Prostate gland (tissue), 2 donors: ENCODE results near the gene DNTT. TPM values are rescaled to one million over a fixed set of nuclear protein-coding genes. Genes with fewer than 3 reads are reported as not detected.

Source experiments
- DNase-seq: peaks from one replicate; pipeline ENCODE4 v3.0.0-alpha.2; 2019; ENCODE audit warnings: low spot score
- H3K27ac ChIP-seq, 2 donors: fragments of 200-600 bp; sonication (generic); 2 replicates each; pipeline ENCODE4 v1.5.1; 2017 to 2019
- H3K27me3 ChIP-seq: fragments of 200-600 bp; sonication (generic); replicated peaks from 2 replicates; pipeline ENCODE4 v1.5.1; 2019; ENCODE audit not compliant: insufficient read depth
- H3K36me3 ChIP-seq, 2 donors: fragments of 200-600 bp; sonication (generic); 1 replicate in 1 of 2; 2 replicates in 1 of 2; pipeline versions ENCODE4 v1.5.1 to v1.8.1; 2017 to 2019
- H3K4me1 ChIP-seq: fragments of 200-600 bp; sonication (generic); replicated peaks from 2 replicates; pipeline ENCODE4 v1.5.1; 2019
- H3K4me3 ChIP-seq, 2 donors: fragments of 200-600 bp; sonication (generic); 2 replicates each; pipeline ENCODE4 v1.5.1; 2017 to 2019
- H3K9me3 ChIP-seq: fragments of 200-600 bp; sonication (generic); 2 replicates; pipeline ENCODE4 v1.5.1; 2017
- POLR2A ChIP-seq: fragments of 450-650 bp; IDR thresholded peaks from one replicate; pipeline ENCODE4 v1.6.1; 2016; ENCODE audit warnings: antibody characterized with exemption, mild to moderate bottlenecking
- POLR2AphosphoS5 ChIP-seq: sonication (generic); formaldehyde crosslinking; IDR thresholded peaks from one replicate; pipeline ENCODE4 v1.6.1; 2017; ENCODE audit warnings: antibody characterized with exemption
- WGBS: methylation state at CpG from one replicate; pipeline ENCODE4 v1.1.5; 2018; 5-methylcytosine and 5-hydroxymethylcytosine counted together
- intact Hi-C: fragments of 100-400 bp; cut with DNase I; formaldehyde crosslinking; loops from one replicate; pipeline ENCODE4 v1.14.2; 2022
- total RNA-seq, 2 donors: library from RNA; depleted of rRNA; stranded (reverse); fragments of >200 nt; gene quantifications; one replicate each; pipeline ENCODE4 v1.1.0, GENCODE V29; 2016
- TF ChIP-seq, protein P1 (sequence below), 4 experiments: fragments of 200-600 bp in 2 of 4; fragments of 450-650 bp in 2 of 4; sonication (generic) in 2 of 4; IDR thresholded peaks; 1 replicate in 3 of 4; 2 replicates in 1 of 4; pipeline ENCODE4 v1.5.1; 2016 to 2019; ENCODE audit warnings: antibody characterized with exemption in 4 of 4, mild to moderate bottlenecking in 2 of 4, moderate library complexity in 2 of 4

The DNTT gene
- total RNA-seq, 2 donors from 2014 or later = not detected

- DNase-seq = no peak
- no peaks in the 10 kb centered on the region for H3K36me3 ChIP-seq
- H3K4me1 ChIP-seq = no peaks in the 10 kb centered on the region
- no peaks in the 10 kb centered on the region for H3K27me3 ChIP-seq
- no peak for TF ChIP-seq POLR2A
- TF ChIP-seq, protein P1, sequence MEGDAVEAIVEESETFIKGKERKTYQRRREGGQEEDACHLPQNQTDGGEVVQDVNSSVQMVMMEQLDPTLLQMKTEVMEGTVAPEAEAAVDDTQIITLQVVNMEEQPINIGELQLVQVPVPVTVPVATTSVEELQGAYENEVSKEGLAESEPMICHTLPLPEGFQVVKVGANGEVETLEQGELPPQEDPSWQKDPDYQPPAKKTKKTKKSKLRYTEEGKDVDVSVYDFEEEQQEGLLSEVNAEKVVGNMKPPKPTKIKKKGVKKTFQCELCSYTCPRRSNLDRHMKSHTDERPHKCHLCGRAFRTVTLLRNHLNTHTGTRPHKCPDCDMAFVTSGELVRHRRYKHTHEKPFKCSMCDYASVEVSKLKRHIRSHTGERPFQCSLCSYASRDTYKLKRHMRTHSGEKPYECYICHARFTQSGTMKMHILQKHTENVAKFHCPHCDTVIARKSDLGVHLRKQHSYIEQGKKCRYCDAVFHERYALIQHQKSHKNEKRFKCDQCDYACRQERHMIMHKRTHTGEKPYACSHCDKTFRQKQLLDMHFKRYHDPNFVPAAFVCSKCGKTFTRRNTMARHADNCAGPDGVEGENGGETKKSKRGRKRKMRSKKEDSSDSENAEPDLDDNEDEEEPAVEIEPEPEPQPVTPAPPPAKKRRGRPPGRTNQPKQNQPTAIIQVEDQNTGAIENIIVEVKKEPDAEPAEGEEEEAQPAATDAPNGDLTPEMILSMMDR (IDR thresholded peaks at IDR 0.05) = no peak
- no peak for TF ChIP-seq POLR2AphosphoS5
- intact Hi-C loops = no loop called here
- no peak overlapping the region for H3K4me3 ChIP-seq
- no peak overlapping the region for H3K27ac ChIP-seq
- H3K9me3 ChIP-seq = no peaks in the 10 kb centered on the region
Observed at GRCh38 chr10:96352027-96352426, 47.8 kb downstream of the DNTT start.

GRCh38 chr10:96352582-96352981 is 48.3 kb downstream of the DNTT start:
- DNase-seq = no peak
- 42% methylated on average over 4 of the region's 4 CpGs for WGBS
- Histone ChIP-seq H3K27me3 (no peaks in the 10 kb centered on the region), H3K4me1 (no peaks in the 10 kb centered on the region), H3K36me3 (no peaks in the 10 kb centered on the region), H3K4me3 (no peak overlapping the region), H3K27ac (no peak overlapping the region), H3K9me3 (no peaks in the 10 kb centered on the region)
- no peak for TF ChIP-seq POLR2AphosphoS5
- TF ChIP-seq, protein P1 (IDR thresholded peaks at IDR 0.05) = no peak
- TF ChIP-seq POLR2A = no peak
- intact Hi-C loops = no loop called here

GRCh38 chr10:96357038-96357620 is 52.9 kb downstream of the DNTT start:
- H3K4me3 ChIP-seq = no peak overlapping the region
- intact Hi-C loops = no loop called here
- no peak overlapping the region for H3K27ac ChIP-seq
- no peak for DNase-seq
- WGBS = 74% methylated on average over 8 of the region's 8 CpGs
- H3K27me3 ChIP-seq = no peaks in the 10 kb centered on the region
- H3K9me3 ChIP-seq = no peaks in the 10 kb centered on the region
- no peaks in the 10 kb centered on the region for H3K4me1 ChIP-seq
- TF ChIP-seq POLR2AphosphoS5 (no peak), POLR2A (no peak)
- TF ChIP-seq, protein P1 (IDR thresholded peaks at IDR 0.05) = no peak
- no peaks in the 10 kb centered on the region for H3K36me3 ChIP-seq

DNA sequence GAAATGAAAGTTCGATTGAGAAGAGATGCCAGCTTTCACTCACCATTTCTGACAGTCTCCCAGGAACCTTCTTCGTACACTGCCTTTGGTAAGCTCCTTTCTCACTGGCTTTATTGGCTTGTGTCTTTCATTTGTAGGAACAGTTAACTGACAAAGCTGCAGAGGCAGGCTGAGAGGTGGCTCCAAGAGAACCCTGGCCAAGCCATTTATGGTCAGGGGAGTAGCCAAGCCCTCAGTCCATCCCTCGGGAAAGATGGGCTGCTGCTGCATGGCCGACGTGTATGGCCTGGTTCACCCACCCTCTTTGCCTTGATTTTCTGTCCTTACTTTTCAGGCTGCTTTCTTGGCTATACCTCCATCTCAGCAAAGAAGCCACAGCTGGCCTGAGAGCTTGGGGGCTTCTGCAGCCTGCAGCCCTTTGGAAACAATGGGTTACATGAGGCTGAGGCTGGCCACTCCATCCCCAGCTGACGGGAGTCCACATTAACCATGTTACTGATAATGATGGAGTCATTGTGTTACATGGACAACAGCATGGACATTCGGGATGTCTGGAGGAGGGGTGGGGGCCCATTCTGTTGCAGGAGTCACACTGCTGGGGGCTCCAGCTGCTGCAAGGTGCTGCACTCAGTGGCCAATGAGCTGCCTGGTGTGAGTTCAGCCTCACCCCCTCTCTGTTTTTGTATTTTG is 54.8 kb downstream of the DNTT start, which contains the start of gene OPALIN:
OPALIN (minus strand) TSS at position 152 of the 690 bp plus-strand sequence; CDS start at position 46, 106 bp downstream.
- Histone ChIP-seq H3K27ac (no peak within 1 kb of the TSS), H3K36me3 (no peaks in the 10 kb centered on the region), H3K27me3 (no peaks in the 10 kb centered on the region), H3K9me3 (no peaks in the 10 kb centered on the region), H3K4me1 (no peaks in the 10 kb centered on the region), H3K4me3 (no peak within 1 kb of the TSS)
- intact Hi-C loops = no loop called here
- DNase-seq = no peak
- WGBS = 64% methylated on average over 7 of the region's 7 CpGs
- TF ChIP-seq POLR2AphosphoS5 (no peak), POLR2A (no peak)
- TF ChIP-seq, protein P1 (IDR thresholded peaks at IDR 0.05) = no peak

DNA sequence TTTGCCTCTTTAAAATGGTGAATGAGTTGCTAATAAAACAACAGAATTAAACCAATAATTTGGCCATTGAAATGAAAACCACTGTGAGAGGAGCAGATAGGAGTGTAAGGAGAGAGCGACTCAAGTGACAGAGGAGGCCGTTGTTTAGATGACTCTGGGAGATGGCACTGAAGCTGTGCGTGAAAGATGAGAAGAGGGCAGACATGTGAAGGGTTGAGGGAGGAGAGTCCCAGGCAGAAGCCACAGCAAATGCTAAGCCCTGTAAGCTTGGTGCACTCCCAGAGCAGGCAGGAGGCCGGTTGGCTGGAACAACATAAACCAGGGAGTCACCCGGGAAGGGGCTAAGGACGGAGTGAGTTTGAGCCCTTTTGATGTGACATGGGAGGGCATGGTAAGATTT is 55.4 kb downstream of the DNTT start:
- Histone ChIP-seq H3K27ac (no peak overlapping the region), H3K4me1 (no peaks in the 10 kb centered on the region), H3K27me3 (no peaks in the 10 kb centered on the region), H3K36me3 (no peaks in the 10 kb centered on the region), H3K4me3 (no peak overlapping the region), H3K9me3 (no peaks in the 10 kb centered on the region)
- no peak for DNase-seq
- 66% methylated on average over 6 of the region's 6 CpGs for WGBS
- no peak for TF ChIP-seq POLR2AphosphoS5
- no peak for TF ChIP-seq POLR2A
- TF ChIP-seq, protein P1 (IDR thresholded peaks at IDR 0.05) = no peak
- intact Hi-C loops = no loop called here
